PC-9 (cell line): ENCODE results near the gene MEIS2.

Experiments used
- CTCF ChIP-seq: fragments of 200-600 bp; sonication (generic); conservative IDR thresholded peaks from 2 replicates; pipeline ENCODE4 v1.6.1; 2017; ENCODE audit warnings: mixed run types, antibody characterized with exemption, mild to moderate bottlenecking, moderate library complexity
- EZH2 ChIP-seq: fragments of 200-600 bp; sonication (generic); IDR thresholded peaks from 2 replicates; pipeline ENCODE4 v1.8.0; 2017; ENCODE audit warnings: antibody characterized with exemption, low read depth

GRCh38 chr15:36866896-36867295, 233.5 kb downstream of the MEIS2 start:
- TF ChIP-seq CTCF (no peak), EZH2 (no peak)
